Muscle of leg (tissue), 11 donors: ENCODE results near the gene CDKAL1. TPM values are rescaled to one million over a fixed set of nuclear protein-coding genes. Genes with fewer than 3 reads are reported as not detected.

ENCODE experiments used
- DNase-seq: peaks from one replicate; pipeline ENCODE4 v3.0.0; 2013
- H3K27ac ChIP-seq: one replicate; pipeline ENCODE4 v1.5.1; 2013; ENCODE audit warnings: mild to moderate bottlenecking, low read length, control low read depth
- H3K27me3 ChIP-seq: one replicate; pipeline ENCODE4 v1.6.1; 2013; ENCODE audit warnings: low read length; ENCODE audit not compliant: control insufficient read depth, insufficient read depth
- H3K36me3 ChIP-seq: one replicate; pipeline ENCODE4 v1.6.1; 2013; ENCODE audit warnings: low read length; ENCODE audit not compliant: control insufficient read depth, insufficient read depth
- H3K4me1 ChIP-seq: one replicate; pipeline ENCODE4 v1.6.1; 2013; ENCODE audit warnings: low read length; ENCODE audit not compliant: control insufficient read depth, insufficient read depth
- H3K4me3 ChIP-seq: one replicate; pipeline ENCODE4 v1.5.1; 2013; ENCODE audit warnings: low read length, control low read depth
- H3K9me3 ChIP-seq: replicated peaks from 2 replicates; pipeline ENCODE4 v1.6.1; 2013; ENCODE audit warnings: low read depth, low read length; ENCODE audit not compliant: control insufficient read depth
- WGBS: methylation state at CpG from one replicate; pipeline ENCODE4 v1.1.5; 2013; ENCODE audit warnings: missing lambda C conversion rate; ENCODE audit not compliant: insufficient coverage; 5-methylcytosine and 5-hydroxymethylcytosine counted together
- polyA plus RNA-seq, 8 donors: library from polyadenylated mRNA; unstranded; fragments of 120-200 nt; gene quantifications; one replicate each; pipeline versions ENCODE4 v1.2.1 to v1.2.3, GENCODE V29; 2013; ENCODE audit warnings: inconsistent platforms in 1 of 8, low replicate concordance in 1 of 8; ENCODE audit not compliant: insufficient read length in 8 of 8, insufficient read depth in 1 of 8
- total RNA-seq: library from RNA; stranded (reverse); fragments of 120-200 nt; gene quantifications from one replicate; pipeline ENCODE4 v1.2.4, GENCODE V29; 2013

CDKAL1 gene
- total and polyA plus RNA-seq, 9 donors = 11.0 to 23.6 (median 13.0) TPM

DNA sequence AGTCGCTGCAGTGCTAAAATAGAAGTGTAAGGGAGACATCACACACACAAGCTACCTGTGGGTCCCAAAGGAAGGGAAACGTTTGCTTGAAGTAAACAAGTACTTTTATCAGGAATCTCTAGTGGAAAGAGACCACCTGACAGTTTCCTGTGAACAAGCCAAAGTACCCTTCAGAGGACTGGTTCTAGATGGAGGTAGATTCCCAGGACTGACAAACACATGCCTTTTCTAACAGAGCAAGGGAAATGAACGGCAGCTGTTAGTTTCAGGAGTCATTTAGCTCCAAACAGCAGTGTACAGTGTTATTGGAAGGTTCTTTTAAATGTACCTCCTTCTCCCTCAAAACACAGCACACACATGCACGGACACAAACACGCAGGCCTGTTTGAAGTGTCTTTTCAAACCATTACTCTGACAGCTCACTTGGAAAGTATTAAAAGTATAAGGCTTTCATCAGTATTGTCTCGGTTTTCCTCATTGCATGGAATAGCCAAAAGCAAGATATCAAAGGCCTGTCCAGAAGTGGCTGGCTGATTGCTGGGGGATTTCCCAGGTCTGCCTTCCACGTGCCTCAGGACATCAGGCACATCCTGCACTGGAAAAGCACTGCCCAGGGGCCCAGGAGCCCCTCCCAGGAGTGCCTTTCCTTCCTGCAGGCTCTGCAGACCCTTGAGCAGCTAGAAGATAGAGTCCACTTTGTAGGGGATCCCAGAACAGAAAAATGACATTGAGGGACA, 666.0 kb downstream of the CDKAL1 start:
- 57% methylated on average over 3 of the region's 7 CpGs for WGBS
- H3K36me3 ChIP-seq = no peaks in the 10 kb centered on the region
- peaks cover 4% of the 10 kb centered on the region for H3K4me1 ChIP-seq
- H3K4me3 ChIP-seq = no peak overlapping the region
- H3K27ac ChIP-seq = peak overlapping the region; percentile 15
- no peaks in the 10 kb centered on the region for H3K9me3 ChIP-seq
- DNase-seq = peak; percentile 19
- H3K27me3 ChIP-seq = no peaks in the 10 kb centered on the region

DNA sequence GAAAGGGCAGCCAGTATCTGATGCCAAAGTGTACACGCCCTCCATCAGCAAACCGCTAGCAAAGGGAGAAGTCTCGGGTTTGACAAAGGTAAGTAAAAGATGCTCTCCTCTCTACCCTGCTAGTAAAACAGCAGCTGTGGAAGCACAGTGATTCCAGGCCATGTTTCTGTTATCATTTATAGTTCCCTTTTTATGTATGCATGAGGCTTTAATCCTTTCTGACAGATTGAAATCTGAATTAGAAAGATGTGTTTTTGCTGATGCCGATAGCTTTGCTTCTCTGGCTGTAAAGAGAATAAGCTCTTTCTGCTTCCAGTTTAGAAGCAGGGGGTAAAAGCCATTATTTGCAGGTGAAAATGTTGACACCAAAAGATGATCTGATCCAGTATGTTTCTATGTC, 666.9 kb downstream of the CDKAL1 start:
- Histone ChIP-seq H3K4me3 (no peak overlapping the region), H3K4me1 (peaks cover 4% of the 10 kb centered on the region), H3K9me3 (no peaks in the 10 kb centered on the region), H3K27ac (no peak overlapping the region), H3K27me3 (no peaks in the 10 kb centered on the region), H3K36me3 (no peaks in the 10 kb centered on the region)
- WGBS = 88% methylated on average over 1 of the region's 4 CpGs
- no peak for DNase-seq

DNA sequence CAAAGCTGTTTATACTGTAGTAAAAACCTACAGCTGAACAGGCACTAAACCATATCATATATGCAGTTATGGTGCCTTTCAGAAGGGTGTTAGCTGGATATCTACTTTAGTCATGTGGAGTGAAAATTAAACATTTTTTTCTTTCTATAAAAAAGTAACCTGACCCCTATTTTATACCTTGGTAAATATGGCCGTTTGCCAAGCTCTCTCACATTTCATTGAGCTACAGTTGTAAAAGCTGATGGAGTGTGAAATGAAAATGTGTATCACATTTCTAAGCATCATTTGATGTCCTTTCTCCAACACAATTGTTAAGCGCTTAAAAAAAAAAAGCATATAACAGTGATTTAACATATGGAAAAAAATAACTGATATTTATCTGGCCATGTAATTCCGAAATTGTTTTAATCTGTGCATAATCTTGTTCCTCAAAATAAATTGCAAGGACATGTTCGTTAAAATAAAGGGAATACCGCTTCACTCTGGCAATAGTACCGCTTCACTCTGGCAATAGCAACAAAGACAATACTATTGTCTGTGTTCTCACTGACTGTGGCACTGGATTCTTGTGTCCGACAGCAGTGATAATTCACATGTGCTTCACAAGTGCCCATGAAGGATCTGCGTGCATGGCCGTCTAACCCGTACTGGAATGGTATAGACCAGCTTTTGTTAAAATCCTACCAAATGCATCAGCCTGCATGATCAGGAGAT, 667.5 kb downstream of the CDKAL1 start:
- no peaks in the 10 kb centered on the region for H3K9me3 ChIP-seq
- H3K27me3 ChIP-seq = no peaks in the 10 kb centered on the region
- no peak overlapping the region for H3K4me3 ChIP-seq
- peaks cover 4% of the 10 kb centered on the region for H3K4me1 ChIP-seq
- 80% methylated on average over 4 of the region's 10 CpGs for WGBS
- H3K27ac ChIP-seq = no peak overlapping the region
- no peaks in the 10 kb centered on the region for H3K36me3 ChIP-seq
- DNase-seq = no peak

DNA sequence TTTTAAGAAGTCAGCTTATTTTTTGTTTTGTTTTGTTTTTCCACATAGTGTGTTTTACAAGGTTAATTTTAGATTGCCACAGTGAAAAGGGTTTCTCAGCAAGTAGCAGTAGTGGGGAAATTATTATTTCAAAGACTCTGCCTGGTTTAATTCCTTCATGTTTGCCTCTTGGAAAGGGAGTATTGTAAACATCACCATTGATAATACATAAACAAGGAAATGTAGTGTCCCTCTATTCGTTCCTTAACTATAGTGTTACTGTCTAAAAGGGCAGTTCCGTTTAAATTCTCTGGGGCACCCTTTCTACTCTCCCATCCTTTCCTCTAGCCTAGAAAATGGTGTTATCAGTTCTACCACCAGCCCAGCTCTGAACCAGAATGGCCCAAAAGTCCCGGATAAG, 668.3 kb downstream of the CDKAL1 start:
- Histone ChIP-seq H3K4me3 (no peak overlapping the region), H3K9me3 (no peaks in the 10 kb centered on the region), H3K27ac (no peak overlapping the region), H3K36me3 (no peaks in the 10 kb centered on the region), H3K27me3 (no peaks in the 10 kb centered on the region), H3K4me1 (peaks cover 4% of the 10 kb centered on the region)
- WGBS = 100% methylated on average over 1 of the region's 3 CpGs
- DNase-seq = no peak

- Histone ChIP-seq H3K4me3 (no peak overlapping the region), H3K9me3 (no peaks in the 10 kb centered on the region), H3K27ac (no peak overlapping the region), H3K36me3 (peaks cover under 1% of the 10 kb centered on the region), H3K27me3 (no peaks in the 10 kb centered on the region), H3K4me1 (no peaks in the 10 kb centered on the region)
- 67% methylated on average over 1 of the region's 3 CpGs for WGBS
- DNase-seq = no peak
Measured at GRCh38 chr6:21204951-21205350, 670.7 kb downstream of the CDKAL1 start.

- DNase-seq = no peak
- Histone ChIP-seq H3K9me3 (no peaks in the 10 kb centered on the region), H3K4me1 (no peaks in the 10 kb centered on the region), H3K36me3 (peaks cover 6% of the 10 kb centered on the region), H3K27me3 (no peaks in the 10 kb centered on the region), H3K4me3 (no peak overlapping the region), H3K27ac (no peak overlapping the region)
- 100% methylated on average over 1 of the region's 9 CpGs for WGBS
Measured at GRCh38 chr6:21208081-21208795, 674.0 kb downstream of the CDKAL1 start.

DNA sequence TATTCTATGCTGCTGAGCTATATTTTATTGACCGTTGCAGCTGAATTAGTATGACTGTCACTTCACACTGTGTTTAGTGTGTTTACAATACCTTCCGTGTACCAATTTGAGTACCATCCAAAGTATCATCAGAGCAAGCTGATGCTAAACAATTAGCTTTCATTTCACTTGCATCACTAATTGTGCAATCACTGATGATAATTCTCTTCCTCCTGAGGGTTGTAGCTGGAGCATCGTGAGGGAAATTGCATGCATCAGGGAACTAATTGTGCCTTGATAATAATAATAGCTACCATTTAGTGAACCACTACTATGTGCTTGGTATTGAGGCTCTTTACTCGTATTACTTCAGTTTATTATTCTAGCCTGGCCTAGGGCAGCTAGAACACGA, 674.5 kb downstream of the CDKAL1 start:
- no peaks in the 10 kb centered on the region for H3K9me3 ChIP-seq
- no peak for DNase-seq
- WGBS = 100% methylated on average over 1 of the region's 5 CpGs
- no peak overlapping the region for H3K27ac ChIP-seq
- H3K36me3 ChIP-seq = peaks cover 6% of the 10 kb centered on the region
- no peaks in the 10 kb centered on the region for H3K4me1 ChIP-seq
- no peaks in the 10 kb centered on the region for H3K27me3 ChIP-seq
- no peak overlapping the region for H3K4me3 ChIP-seq

DNA sequence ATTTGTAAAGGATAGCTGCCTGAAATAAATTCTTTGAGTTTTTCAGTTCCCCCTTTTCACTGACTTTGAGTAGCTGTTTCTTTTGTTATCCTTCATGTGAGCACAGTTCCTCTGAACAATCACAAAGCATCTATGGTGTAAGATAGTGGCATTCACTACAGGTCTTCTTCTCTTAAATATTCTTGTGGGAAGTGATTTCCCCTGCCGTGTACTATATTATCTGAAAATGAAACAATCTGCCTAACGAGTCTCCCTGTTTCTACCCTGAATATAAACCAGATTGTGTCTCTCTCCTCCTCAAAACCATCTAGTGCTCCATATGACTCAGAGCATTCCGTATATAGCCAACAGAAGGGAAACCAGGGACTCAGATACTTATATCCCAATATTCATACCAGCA, 679.2 kb downstream of the CDKAL1 start:
- 83% methylated on average over 1 of the region's 3 CpGs for WGBS
- no peak for DNase-seq
- H3K4me1 ChIP-seq = no peaks in the 10 kb centered on the region
- no peak overlapping the region for H3K4me3 ChIP-seq
- peaks cover 10% of the 10 kb centered on the region for H3K36me3 ChIP-seq
- H3K27ac ChIP-seq = no peak overlapping the region
- H3K27me3 ChIP-seq = no peaks in the 10 kb centered on the region
- no peaks in the 10 kb centered on the region for H3K9me3 ChIP-seq

DNA sequence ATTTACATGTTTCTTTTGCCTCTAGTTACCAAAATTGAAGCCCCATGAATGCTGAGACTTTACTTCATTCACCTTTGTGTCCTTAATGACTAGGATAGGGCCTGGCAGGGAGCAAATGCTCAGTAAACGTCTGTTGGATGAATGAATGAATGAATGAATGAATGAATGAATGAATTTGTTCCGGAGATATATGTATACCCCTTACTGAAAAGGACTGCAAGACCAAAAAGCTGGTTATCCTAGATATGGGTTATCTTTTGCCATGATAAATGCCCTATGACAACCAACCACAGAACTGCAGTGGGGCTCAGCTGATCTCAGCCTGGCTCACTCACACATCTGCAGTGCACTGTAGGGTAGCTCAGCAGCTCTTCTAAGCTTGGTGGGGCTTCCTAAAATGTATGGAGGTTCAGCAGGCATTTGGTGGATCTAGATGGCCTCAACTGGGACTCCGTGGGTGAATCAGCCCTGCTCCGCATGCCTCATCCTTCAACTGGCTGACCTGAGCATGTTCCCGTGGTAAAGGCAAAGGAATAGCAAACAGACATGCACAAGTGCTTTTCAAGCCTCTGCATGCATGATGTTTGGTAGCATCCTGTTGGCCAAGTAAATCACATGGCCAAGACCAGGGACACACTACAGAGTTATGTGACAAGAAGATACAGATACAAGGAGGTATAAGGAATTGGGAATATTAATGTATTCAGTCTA, 680.6 kb downstream of the CDKAL1 start:
- Histone ChIP-seq H3K36me3 (peaks cover 10% of the 10 kb centered on the region), H3K4me1 (no peaks in the 10 kb centered on the region), H3K27me3 (no peaks in the 10 kb centered on the region), H3K27ac (no peak overlapping the region), H3K9me3 (no peaks in the 10 kb centered on the region), H3K4me3 (no peak overlapping the region)
- 64% methylated on average over 3 of the region's 5 CpGs for WGBS
- no peak for DNase-seq

- Histone ChIP-seq H3K27me3 (no peaks in the 10 kb centered on the region), H3K27ac (no peak overlapping the region), H3K9me3 (no peaks in the 10 kb centered on the region), H3K4me3 (no peak overlapping the region), H3K36me3 (peaks cover 4% of the 10 kb centered on the region), H3K4me1 (no peaks in the 10 kb centered on the region)
- DNase-seq = no peak
- no CpG with 5 or more reads among the region's 2 CpGs for WGBS
Measured at GRCh38 chr6:21219241-21219640, 685.0 kb downstream of the CDKAL1 start.
